Mammary epithelial cell (primary cell): ENCODE measurements around the gene BANK1.

Source experiments
- CTCF ChIP-seq, 2 donors: IDR thresholded peaks in 1 of 2; conservative IDR thresholded peaks in 1 of 2; 2 replicates each; pipeline ENCODE4 v1.5.1; 2011 to 2012; ENCODE audit warnings: inconsistent platforms in 2 of 2, low read length in 2 of 2, mild to moderate bottlenecking in 2 of 2, control low read depth in 1 of 2, low read depth in 1 of 2; ENCODE audit not compliant: insufficient read depth in 1 of 2; ENCODE audit errors: extremely low read depth in 1 of 2
- EZH2 ChIP-seq: IDR thresholded peaks from 2 replicates; pipeline ENCODE4 v1.6.1; 2012; ENCODE audit warnings: low read length, inconsistent platforms, borderline replicate concordance

GRCh38 chr4:101871962-101872676, 81.6 kb downstream of the BANK1 start:
- TF ChIP-seq CTCF (conservative IDR thresholded peaks at IDR 0.05 in 1 of 2, IDR thresholded peaks at IDR 0.05 in 1 of 2; ENCODE audit: extremely low read depth in 1 of 2, insufficient read depth in 1 of 2, low read depth in 1 of 2, low read length in 2 of 2) (no peak), EZH2 (no peak)
